H1 (cell line): ENCODE measurements around the gene HRH2. TPM values are rescaled to one million over a fixed set of nuclear protein-coding genes. Genes with fewer than 3 reads are reported as not detected.

Experiments used
- BCL11A ChIP-seq, 2 experiments: IDR thresholded peaks; one replicate each; pipeline ENCODE4 v1.6.1; 2011; ENCODE audit warnings: low read depth in 2 of 2, low read length in 2 of 2, mild to moderate bottlenecking in 2 of 2
- CBX5 ChIP-seq: fragments of 300-800, 300-1000 bp; sonication (generic); IDR thresholded peaks from 2 replicates; pipeline ENCODE4 v1.7.1; 2016; ENCODE audit warnings: antibody characterized with exemption, low read length, low read depth
- CBX8 ChIP-seq: fragments of 300-800, 300-1000 bp; sonication (generic); IDR thresholded peaks from 2 replicates; pipeline ENCODE4 v1.7.1; 2016; ENCODE audit warnings: low read depth, low read length, borderline replicate concordance
- FOSL1 ChIP-seq: IDR thresholded peaks from 2 replicates; pipeline ENCODE4 v1.6.1; 2011; ENCODE audit warnings: mild to moderate bottlenecking, low read depth, low read length, moderate library complexity; ENCODE audit not compliant: insufficient read depth
- JUND ChIP-seq: IDR thresholded peaks from 2 replicates; pipeline ENCODE4 v1.6.1; 2011; ENCODE audit warnings: mild to moderate bottlenecking, improper control_type of control experiment, low read length
- NRF1 ChIP-seq: IDR thresholded peaks from 2 replicates; pipeline ENCODE4 v1.6.1; 2011; ENCODE audit warnings: mild to moderate bottlenecking, low read depth, low read length, improper control_type of control experiment
- SUZ12 ChIP-seq: fragments of 200-600 bp; sonication (generic); IDR thresholded peaks from 2 replicates; pipeline ENCODE4 v1.6.1; 2012; ENCODE audit warnings: mild to moderate bottlenecking, inconsistent platforms, low read length, moderate library complexity, mixed read lengths
- polyA plus RNA-seq, 7 experiments: library from polyadenylated mRNA; depleted of rRNA in 3 of 7; stranded (reverse) in 5 of 7; unstranded in 2 of 7; fragments of >200 nt in 5 of 7; fragments of 200-250 nt in 2 of 7; gene quantifications; 1 replicate in 5 of 7; 2 replicates in 1 of 7; 4 replicates in 1 of 7; pipeline versions ENCODE4 v1.2.1 to v1.2.3, GENCODE V29; 2011 to 2013; ENCODE audit warnings: missing spikeins in 2 of 7, mixed read lengths in 2 of 7
- total RNA-seq: library from RNA; stranded (reverse); fragmentation: NEBNext Ultra II Directional; extraction: Animal tissue kit (Norgen Biotek cat#: 25700); gene quantifications from 2 replicates; pipeline ENCODE4 v1.2.1, GENCODE V29; 2021

HRH2 gene
- total and polyA plus RNA-seq, 2 of the 8 experiments (the other 6 are each of a cell fraction or from before 2014, with no cell fraction given) = 7.8 to 8.1 TPM

DNA sequence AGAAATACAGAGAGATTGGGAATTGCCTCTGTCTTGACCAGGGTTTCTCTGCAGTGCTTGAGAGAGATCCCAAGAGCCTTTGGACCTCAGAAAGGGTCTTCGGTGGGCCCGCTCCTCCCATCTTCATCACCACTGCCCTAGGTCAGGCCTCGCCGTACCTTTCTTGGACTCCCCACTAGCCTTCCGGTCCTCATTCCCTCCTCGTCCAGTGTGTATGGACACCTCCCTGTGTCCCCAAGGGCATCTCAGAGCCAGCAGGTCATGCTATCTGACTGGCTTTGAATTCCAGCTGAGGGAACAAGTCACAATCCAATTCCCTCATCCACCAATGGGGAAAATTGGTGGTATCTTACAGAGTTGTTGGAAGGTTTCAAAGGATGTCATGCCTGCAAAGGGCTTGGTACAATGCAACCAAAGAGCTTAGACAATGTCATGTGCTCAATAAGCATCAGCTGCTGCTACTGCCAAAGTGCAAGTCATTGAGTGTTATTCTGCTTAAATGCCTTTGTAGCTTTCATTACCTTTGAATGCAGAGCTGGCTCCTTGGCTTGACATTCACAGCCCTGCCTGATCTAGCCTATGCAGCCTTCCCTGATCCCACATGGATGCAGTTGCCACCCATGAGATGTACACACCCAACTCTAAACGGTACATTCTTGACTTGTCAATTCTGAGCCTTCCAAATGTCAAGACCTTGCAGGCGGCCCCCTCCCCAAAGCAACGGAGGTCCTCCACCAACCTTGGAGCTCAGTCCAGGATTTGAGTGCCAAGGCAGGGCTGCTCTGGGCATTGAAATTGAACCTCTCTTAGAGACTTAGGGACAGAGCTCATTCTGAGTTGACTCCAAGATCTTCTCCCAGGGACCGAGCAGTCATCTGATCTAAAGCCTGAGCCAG, 58.0 kb downstream of the HRH2 start (continued):
- no peak for TF ChIP-seq CBX5
- TF ChIP-seq FOSL1 = no peak
- TF ChIP-seq CBX8 = no peak
- TF ChIP-seq NRF1 = no peak
- TF ChIP-seq JUND = no peak
- no peak for TF ChIP-seq SUZ12
- TF ChIP-seq BCL11A (IDR thresholded peaks at IDR 0.05; ENCODE audit: low read depth in 2 of 2, low read length in 2 of 2) = no peak
